ENCODE measurements around the gene ACSF3. TPM values are rescaled to one million over a fixed set of nuclear protein-coding genes. Genes with fewer than 3 reads are reported as not detected.

Gene ACSF3
- 10 to 100 TPM; 26.1 to 55.1 (median 32.5) TPM for total RNA-seq

GRCh38 chr16:89093602-89094251, at the start of gene ACSF3:
TSS of gene ACSF3 (plus strand) at chr16:89093852. CDS start at chr16:89100682, 6,830 bp downstream.
- TF ChIP-seq POLR2A (IDR thresholded peaks at IDR 0.05), result peak in 1 of 2 donors; percentile 27
- TF ChIP-seq CTCF (IDR thresholded peaks at IDR 0.05), result no peak
- peak within 1 kb of the TSS; percentile 90 for H3K4me3 ChIP-seq
- peaks cover 38% of the 10 kb centered on the region for H3K27me3 ChIP-seq
- H3K4me1 ChIP-seq, result peaks cover 31% of the 10 kb centered on the region
- WGBS, result 2% methylated on average over 14 of the region's 110 CpGs
- no peaks in the 10 kb centered on the region for H3K36me3 ChIP-seq
- peak within 1 kb of the TSS; percentile 74 for H3K27ac ChIP-seq
- no peak for DNase-seq (ENCODE audit: low spot score in 2 of 2)
- H3K9me3 ChIP-seq, result no peaks in the 10 kb centered on the region

GRCh38 chr16:89044418-89045180, 49.1 kb upstream of the ACSF3 start:
- no peak overlapping the region for H3K27ac ChIP-seq
- no peaks in the 10 kb centered on the region for H3K9me3 ChIP-seq
- no peak overlapping the region for H3K4me3 ChIP-seq
- peaks cover 93% of the 10 kb centered on the region for H3K27me3 ChIP-seq
- 43% methylated on average over 17 of the region's 29 CpGs for WGBS
- no peaks in the 10 kb centered on the region for H3K36me3 ChIP-seq
- peaks cover 2% of the 10 kb centered on the region for H3K4me1 ChIP-seq
- DNase-seq (ENCODE audit: low spot score in 2 of 2), result no peak
- TF ChIP-seq POLR2AphosphoS5 (IDR thresholded peaks at IDR 0.05), result no peak
- TF ChIP-seq POLR2A (IDR thresholded peaks at IDR 0.05), result no peak
- no peak for TF ChIP-seq EP300 (IDR thresholded peaks at IDR 0.05)

GRCh38 chr16:89045181-89045815, 48.4 kb upstream of the ACSF3 start:
- DNase-seq (ENCODE audit: low spot score in 2 of 2), result no peak
- Histone ChIP-seq H3K9me3 (no peaks in the 10 kb centered on the region), H3K27me3 (peaks cover 93% of the 10 kb centered on the region), H3K4me1 (peaks cover 8% of the 10 kb centered on the region), H3K27ac (no peak overlapping the region), H3K4me3 (no peak overlapping the region), H3K36me3 (no peaks in the 10 kb centered on the region)
- WGBS, result 73% methylated on average over 10 of the region's 12 CpGs
- TF ChIP-seq POLR2AphosphoS5 (IDR thresholded peaks at IDR 0.05), result no peak
- no peak for TF ChIP-seq EP300 (IDR thresholded peaks at IDR 0.05)
- TF ChIP-seq POLR2A (IDR thresholded peaks at IDR 0.05), result no peak
- no peak for TF ChIP-seq CTCF (IDR thresholded peaks at IDR 0.05)

GRCh38 chr16:89045881-89046280, 47.8 kb upstream of the ACSF3 start:
- H3K36me3 ChIP-seq, result no peaks in the 10 kb centered on the region
- H3K9me3 ChIP-seq, result no peaks in the 10 kb centered on the region
- no peak for DNase-seq (ENCODE audit: low spot score in 2 of 2)
- no peak overlapping the region for H3K27ac ChIP-seq
- peaks cover 93% of the 10 kb centered on the region for H3K27me3 ChIP-seq
- peaks cover 9% of the 10 kb centered on the region for H3K4me1 ChIP-seq
- TF ChIP-seq EP300 (IDR thresholded peaks at IDR 0.05) (no peak), POLR2AphosphoS5 (IDR thresholded peaks at IDR 0.05) (no peak), POLR2A (IDR thresholded peaks at IDR 0.05) (no peak), CTCF (IDR thresholded peaks at IDR 0.05) (no peak)
- H3K4me3 ChIP-seq, result no peak overlapping the region
- WGBS, result 81% methylated on average over 4 of the region's 4 CpGs

- TF ChIP-seq CTCF (IDR thresholded peaks at IDR 0.05) (no peak), POLR2AphosphoS5 (IDR thresholded peaks at IDR 0.05) (no peak), POLR2A (IDR thresholded peaks at IDR 0.05) (no peak), EP300 (IDR thresholded peaks at IDR 0.05) (no peak)
- WGBS, result 81% methylated on average over 2 of the region's 4 CpGs
- Histone ChIP-seq H3K4me1 (peaks cover 9% of the 10 kb centered on the region), H3K36me3 (no peaks in the 10 kb centered on the region), H3K4me3 (no peak overlapping the region), H3K27ac (no peak overlapping the region), H3K9me3 (no peaks in the 10 kb centered on the region), H3K27me3 (peaks cover 93% of the 10 kb centered on the region)
- DNase-seq (ENCODE audit: low spot score in 2 of 2), result no peak
Measured at GRCh38 chr16:89046491-89046890, 47.2 kb upstream of the ACSF3 start.
